Parathyroid adenoma (tissue), 2 donors: ENCODE data around the gene SFI1.

Source experiments
- H2AFZ ChIP-seq: fragments of 300-600 bp; sonication (generic); one replicate; pipeline ENCODE4 v1.7.0; 2017; ENCODE audit warnings: antibody characterized with exemption, mild to moderate bottlenecking
- H3K27ac ChIP-seq: fragments of 300-600 bp; sonication (generic); one replicate; pipeline ENCODE4 v1.7.0; 2017
- H3K27me3 ChIP-seq: fragments of 300-600 bp; sonication (generic); one replicate; pipeline ENCODE4 v1.7.0; 2017; ENCODE audit warnings: low read length; ENCODE audit not compliant: control insufficient read depth, insufficient read depth
- H3K36me3 ChIP-seq: fragments of 300-600 bp; sonication (generic); one replicate; pipeline ENCODE4 v1.7.0; 2017; ENCODE audit warnings: low read length; ENCODE audit not compliant: control insufficient read depth, insufficient read depth
- H3K4me1 ChIP-seq: fragments of 300-600 bp; sonication (generic); one replicate; pipeline ENCODE4 v1.7.0; 2017; ENCODE audit warnings: control low read depth
- H3K4me2 ChIP-seq: fragments of 300-600 bp; sonication (generic); one replicate; pipeline ENCODE4 v1.7.0; 2017; ENCODE audit warnings: low read length
- H3K4me3 ChIP-seq: fragments of 300-600 bp; sonication (generic); one replicate; pipeline ENCODE4 v1.7.0; 2017; ENCODE audit warnings: low read depth, low read length
- H3K79me2 ChIP-seq: fragments of 300-600 bp; sonication (generic); one replicate; pipeline ENCODE4 v1.7.0; 2017; ENCODE audit warnings: control low read depth
- H3K9ac ChIP-seq: fragments of 300-600 bp; sonication (generic); one replicate; pipeline ENCODE4 v1.7.0; 2017; ENCODE audit warnings: mild to moderate bottlenecking
- H3K9me3 ChIP-seq: fragments of 300-600 bp; sonication (generic); one replicate; pipeline ENCODE4 v1.7.0; 2017; ENCODE audit warnings: low read length; ENCODE audit not compliant: control insufficient read depth
- TF ChIP-seq, protein P1 (sequence below): fragments of 300-600 bp; sonication (generic); IDR thresholded peaks from one replicate; pipeline ENCODE4 v1.7.0; 2017; ENCODE audit warnings: antibody characterized with exemption, mild to moderate bottlenecking
- donor health status: primary hyperparathyroidism.

Gene SFI1

GRCh38 chr22:31561238-31561887 is 65.0 kb downstream of the SFI1 start:
- Histone ChIP-seq H3K4me3 (no peak overlapping the region), H3K9ac (no peak overlapping the region), H2AFZ (no peak overlapping the region), H3K4me1 (no peaks in the 10 kb centered on the region), H3K9me3 (no peaks in the 10 kb centered on the region), H3K36me3 (no peaks in the 10 kb centered on the region), H3K4me2 (no peak overlapping the region), H3K27me3 (no peaks in the 10 kb centered on the region), H3K79me2 (no peaks in the 10 kb centered on the region), H3K27ac (no peak overlapping the region)
- TF ChIP-seq, protein P1, sequence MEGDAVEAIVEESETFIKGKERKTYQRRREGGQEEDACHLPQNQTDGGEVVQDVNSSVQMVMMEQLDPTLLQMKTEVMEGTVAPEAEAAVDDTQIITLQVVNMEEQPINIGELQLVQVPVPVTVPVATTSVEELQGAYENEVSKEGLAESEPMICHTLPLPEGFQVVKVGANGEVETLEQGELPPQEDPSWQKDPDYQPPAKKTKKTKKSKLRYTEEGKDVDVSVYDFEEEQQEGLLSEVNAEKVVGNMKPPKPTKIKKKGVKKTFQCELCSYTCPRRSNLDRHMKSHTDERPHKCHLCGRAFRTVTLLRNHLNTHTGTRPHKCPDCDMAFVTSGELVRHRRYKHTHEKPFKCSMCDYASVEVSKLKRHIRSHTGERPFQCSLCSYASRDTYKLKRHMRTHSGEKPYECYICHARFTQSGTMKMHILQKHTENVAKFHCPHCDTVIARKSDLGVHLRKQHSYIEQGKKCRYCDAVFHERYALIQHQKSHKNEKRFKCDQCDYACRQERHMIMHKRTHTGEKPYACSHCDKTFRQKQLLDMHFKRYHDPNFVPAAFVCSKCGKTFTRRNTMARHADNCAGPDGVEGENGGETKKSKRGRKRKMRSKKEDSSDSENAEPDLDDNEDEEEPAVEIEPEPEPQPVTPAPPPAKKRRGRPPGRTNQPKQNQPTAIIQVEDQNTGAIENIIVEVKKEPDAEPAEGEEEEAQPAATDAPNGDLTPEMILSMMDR = peak; percentile 56

DNA sequence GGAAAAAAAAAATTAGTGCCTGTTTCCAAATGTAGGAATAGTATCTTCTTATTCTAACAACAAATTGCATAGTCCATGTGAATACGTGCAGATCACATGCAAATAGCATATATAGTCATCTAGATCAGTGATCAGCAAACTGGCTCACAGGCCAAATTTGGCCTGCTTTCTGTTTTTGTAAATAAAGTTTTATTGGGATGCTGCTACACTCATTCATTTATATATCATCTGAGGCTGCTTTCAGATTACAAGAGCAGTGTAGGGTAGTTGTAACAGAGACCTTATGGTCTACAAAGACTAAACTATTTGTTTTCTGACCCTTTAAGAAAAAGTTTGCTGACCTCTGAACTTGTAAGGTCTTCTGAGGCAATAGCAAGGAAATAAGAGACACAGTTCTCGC is 65.6 kb downstream of the SFI1 start:
- H3K9ac ChIP-seq = no peak overlapping the region
- no peaks in the 10 kb centered on the region for H3K79me2 ChIP-seq
- TF ChIP-seq, protein P1 = no peak
- H3K27me3 ChIP-seq = no peaks in the 10 kb centered on the region
- no peak overlapping the region for H3K27ac ChIP-seq
- no peak overlapping the region for H3K4me3 ChIP-seq
- H3K36me3 ChIP-seq = no peaks in the 10 kb centered on the region
- no peak overlapping the region for H2AFZ ChIP-seq
- no peaks in the 10 kb centered on the region for H3K4me1 ChIP-seq
- no peak overlapping the region for H3K4me2 ChIP-seq
- H3K9me3 ChIP-seq = no peaks in the 10 kb centered on the region

- H3K27ac ChIP-seq = no peak overlapping the region
- no peak overlapping the region for H3K4me3 ChIP-seq
- no peaks in the 10 kb centered on the region for H3K27me3 ChIP-seq
- H3K79me2 ChIP-seq = no peaks in the 10 kb centered on the region
- no peak overlapping the region for H2AFZ ChIP-seq
- no peaks in the 10 kb centered on the region for H3K36me3 ChIP-seq
- H3K4me1 ChIP-seq = no peaks in the 10 kb centered on the region
- TF ChIP-seq, protein P1 = no peak
- no peaks in the 10 kb centered on the region for H3K9me3 ChIP-seq
- H3K4me2 ChIP-seq = no peak overlapping the region
- H3K9ac ChIP-seq = no peak overlapping the region
These were observed 70.1 kb downstream of the SFI1 start for GRCh38 chr22:31566484-31566883.

DNA sequence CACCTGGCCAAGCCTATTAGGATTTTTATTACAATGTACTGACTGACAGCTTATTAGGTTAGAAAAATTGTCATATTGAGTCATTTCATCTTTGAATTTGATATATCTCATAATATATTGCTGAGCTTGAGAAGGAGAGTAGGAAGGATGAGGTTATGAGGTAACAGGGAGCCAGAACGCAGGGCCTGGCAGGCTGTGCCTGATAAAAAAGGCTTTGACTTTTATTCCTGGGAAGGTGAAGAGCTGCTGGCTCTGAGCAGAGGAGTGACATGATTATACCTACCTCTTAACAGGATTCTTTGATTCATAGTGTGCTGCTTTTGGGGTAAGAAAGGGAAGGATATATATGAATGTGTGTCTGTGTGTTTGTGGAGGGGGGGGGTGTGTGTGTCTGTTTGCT is 70.9 kb downstream of the SFI1 start:
- no peaks in the 10 kb centered on the region for H3K79me2 ChIP-seq
- H3K4me3 ChIP-seq = no peak overlapping the region
- no peaks in the 10 kb centered on the region for H3K36me3 ChIP-seq
- H3K27me3 ChIP-seq = no peaks in the 10 kb centered on the region
- H3K9ac ChIP-seq = no peak overlapping the region
- no peaks in the 10 kb centered on the region for H3K9me3 ChIP-seq
- no peak overlapping the region for H2AFZ ChIP-seq
- no peak overlapping the region for H3K4me2 ChIP-seq
- no peaks in the 10 kb centered on the region for H3K4me1 ChIP-seq
- H3K27ac ChIP-seq = no peak overlapping the region
- TF ChIP-seq, protein P1 = no peak

DNA sequence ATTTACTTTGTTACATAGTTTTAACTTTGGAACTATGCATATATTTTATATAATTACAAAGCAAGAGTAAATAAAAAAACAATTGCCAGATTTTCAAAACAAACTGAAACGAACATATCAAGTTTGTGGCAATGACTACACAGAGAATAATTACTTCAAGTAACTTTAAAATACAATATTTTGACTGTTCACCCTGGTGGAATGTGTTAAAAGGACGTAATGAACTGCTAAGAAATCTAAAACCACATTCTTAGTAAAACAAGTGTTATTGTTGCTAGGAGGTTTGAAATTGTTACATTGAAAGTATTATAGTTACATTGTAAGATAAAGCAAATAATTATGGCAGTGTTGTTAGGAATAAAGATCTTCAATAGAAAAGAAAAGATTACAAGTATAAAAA is 71.4 kb downstream of the SFI1 start:
- H3K27me3 ChIP-seq = no peaks in the 10 kb centered on the region
- no peaks in the 10 kb centered on the region for H3K9me3 ChIP-seq
- no peak overlapping the region for H3K9ac ChIP-seq
- H3K27ac ChIP-seq = no peak overlapping the region
- no peak overlapping the region for H3K4me2 ChIP-seq
- H2AFZ ChIP-seq = no peak overlapping the region
- no peaks in the 10 kb centered on the region for H3K36me3 ChIP-seq
- no peaks in the 10 kb centered on the region for H3K4me1 ChIP-seq
- TF ChIP-seq, protein P1 = no peak
- no peak overlapping the region for H3K4me3 ChIP-seq
- no peaks in the 10 kb centered on the region for H3K79me2 ChIP-seq
